Heart right ventricle (tissue), 16 donors: ENCODE results near the gene TIAL1. TPM values are rescaled to one million over a fixed set of nuclear protein-coding genes. Genes with fewer than 3 reads are reported as not detected.
A peak's percentile ranks its signal among the peaks of the same experiment; 100 is the strongest.

Experiments
- ATAC-seq, 8 donors: fragments of 200-7000 bp; cut with Tn5 transposase; one replicate each; pipeline ENCODE4 v1.9.1; 2020; ENCODE audit warnings: mild to moderate bottlenecking in 8 of 8, moderate library complexity in 8 of 8, moderate number of reproducible peaks in 1 of 8
- DNase-seq, 2 donors: peaks; one replicate each; pipeline ENCODE4 v3.0.0-alpha.2; 2020
- H3K27ac ChIP-seq, 10 donors: fragments of 200-600 bp; sonication (generic) in 2 of 10; one replicate each; pipeline versions ENCODE4 v1.5.0 to v1.8.0; 2020 to 2022; ENCODE audit warnings: mild to moderate bottlenecking in 3 of 10
- H3K27me3 ChIP-seq, 7 donors: fragments of 200-600 bp; one replicate each; pipeline ENCODE4 v1.8.0; 2021 to 2022; ENCODE audit warnings: mild to moderate bottlenecking in 2 of 7
- H3K36me3 ChIP-seq, 9 donors: fragments of 200-600 bp; sonication (generic) in 1 of 9; one replicate each; pipeline versions ENCODE4 v1.5.0 to v1.8.0; 2020 to 2022; ENCODE audit warnings: mild to moderate bottlenecking in 2 of 9
- H3K4me1 ChIP-seq, 9 donors: fragments of 200-600 bp; sonication (generic) in 1 of 9; one replicate each; pipeline versions ENCODE4 v1.5.0 to v1.8.0; 2020 to 2022; ENCODE audit warnings: mild to moderate bottlenecking in 4 of 9
- H3K4me3 ChIP-seq, 10 donors: fragments of 200-600 bp; sonication (generic) in 2 of 10; one replicate each; pipeline versions ENCODE4 v1.5.0 to v1.8.0; 2020 to 2022; ENCODE audit warnings: mild to moderate bottlenecking in 7 of 10, moderate library complexity in 2 of 10
- H3K9me3 ChIP-seq, 11 donors: fragments of 200-600 bp in 10 of 11; sonication (generic) in 2 of 11; one replicate each; pipeline versions ENCODE4 v1.5.0 to v1.8.0; 2013 to 2022; ENCODE audit warnings: mild to moderate bottlenecking in 2 of 11, control low read depth in 1 of 11, moderate library complexity in 1 of 11
- CTCF ChIP-seq, 9 donors: fragments of 200-600 bp; sonication (generic) in 2 of 9; IDR thresholded peaks; one replicate each; pipeline versions ENCODE4 v1.5.0 to v1.8.0; 2021 to 2022; ENCODE audit warnings: antibody characterized with exemption in 9 of 9, mild to moderate bottlenecking in 5 of 9, moderate library complexity in 1 of 9
- WGBS, 2 donors: extraction: QIAGEN DNeasy Blood & Tissue Kit; methylation state at CpG; one replicate each; pipeline ENCODE4 v1.1.7; 2013; ENCODE audit warnings: inconsistent platforms in 1 of 2; 5-methylcytosine and 5-hydroxymethylcytosine counted together
- intact Hi-C, 10 donors: fragments of 100-400 bp; cut with DNase I; formaldehyde crosslinking; loops; one replicate each; pipeline versions ENCODE4 v1.11.1 to v1.14.2; 2022
- polyA plus RNA-seq, 2 donors: library from polyadenylated mRNA; stranded (reverse); fragments of 200-250 nt; gene quantifications; one replicate each; pipeline ENCODE4 v1.2.3, GENCODE V29; 2013
- total RNA-seq, 10 donors: library from RNA; stranded (reverse); fragmentation: NEBNext Ultra II Directional in 3 of 10; extraction: Animal tissue kit (Norgen Biotek cat#: 25700) in 3 of 10; gene quantifications; one replicate each; pipeline versions ENCODE4 v1.2.1 to v1.2.4, GENCODE V29; 2021 to 2023
- donor health status: Arrhythmogenic right ventricular cardiomyopathy.
- donor health status: ischemic (EF 13 %, LVEDD 7.1; RV severe dilation, severe dysfunction).
- donor health status: healthy with polysubstance abuse.
- donor health status: DM: no; HTN: yes; CAD: no.
- donor health status: DM: no; HTN: no; CAD: no.
- donor health status: ischemic (EF 25% LVEDD 6.9; RV normal size, moderate dysfunction).
- donor health status: ischemic (EF 25% LVEDD 5.7; RV mildly dilated, moderate dysfunction).
- donor health status: healthy.
- donor health status: DM: yes; HTN: yes; CAD: no.
- donor health status: Ischemic cardiomyopathy.
- donor health status: ischemic (EF 35%, LVEDD 5.7; RV mildly dilated, moderate dysfunction).
- donor health status: nonischemic (EF 11% LVEDD 7.7; RV severe dilation, severe dysfunction).
- donor health status: DM: yes; HTN: yes; CAD: no.
- donor health status: PGD.
- donor health status: ischemic (EF 29% LVEDD 5.4; RV normal size, mild dysfunction).
- donor health status: nonischemic (EF 23%, LVEDD 6.1; RV moderate dilation, normal function).

The TIAL1 gene
- total and polyA plus RNA-seq, 12 donors, result 35.9 to 94.6 (median 69.9) TPM

GRCh38 chr10:119638982-119639381 lies 42.2 kb upstream of the TIAL1 start:
- H3K27me3 ChIP-seq, result no peaks in the 10 kb centered on the region
- H3K27ac ChIP-seq, result no peak overlapping the region
- no peak overlapping the region for H3K4me3 ChIP-seq
- TF ChIP-seq CTCF (IDR thresholded peaks at IDR 0.05), result no peak
- 67 to 74% methylated on average over 7 of the region's 7 CpGs for WGBS, 2 donors
- no peak for DNase-seq
- intact Hi-C loops, result no loop called here
- peaks cover 0 to 5% (median 0%) of the 10 kb centered on the region in 11 donors for H3K9me3 ChIP-seq
- no peak for ATAC-seq
- H3K4me1 ChIP-seq, result no peaks in the 10 kb centered on the region
- no peaks in the 10 kb centered on the region for H3K36me3 ChIP-seq

GRCh38 chr10:119637631-119638030 lies 40.9 kb upstream of the TIAL1 start:
- intact Hi-C loops, result no loop called here
- H3K4me3 ChIP-seq, result no peak overlapping the region

DNA sequence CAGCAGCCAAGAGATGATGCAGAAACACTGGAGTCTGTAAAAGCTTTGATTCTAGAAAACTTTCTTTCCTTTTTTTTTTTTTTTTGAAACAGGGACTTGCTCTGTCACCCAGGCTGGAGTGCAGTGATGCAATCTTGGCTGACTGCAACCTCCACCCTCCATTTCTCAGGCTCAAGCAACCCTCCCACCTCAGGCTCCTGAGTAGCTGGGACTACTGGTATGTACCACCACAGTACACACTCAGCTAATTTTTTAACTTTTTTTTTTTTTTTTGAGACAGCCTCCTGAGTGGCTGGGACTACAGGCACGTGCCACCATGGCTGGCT lies 37.4 kb upstream of the TIAL1 start:
- intact Hi-C loops, result no loop called here
- 62 to 74% methylated on average over 1 of the region's 1 CpG for WGBS, 2 donors
- Histone ChIP-seq H3K4me3 (no peak overlapping the region), H3K27ac (no peak overlapping the region), H3K36me3 (no peaks in the 10 kb centered on the region), H3K9me3 (no peaks in the 10 kb centered on the region), H3K27me3 (peaks cover 0 to 4% (median 0%) of the 10 kb centered on the region in 7 donors), H3K4me1 (no peaks in the 10 kb centered on the region)
- DNase-seq (no peak), ATAC-seq (peak in 2 of 8 donors; percentile 34 to 77)
- no peak for TF ChIP-seq CTCF (IDR thresholded peaks at IDR 0.05)

More at GRCh38 chr10:119637631-119638030, 40.9 kb upstream of the TIAL1 start:
- 70 to 74% methylated on average over 4 of the region's 4 CpGs for WGBS, 2 donors
- ATAC-seq, result no peak
- no peak overlapping the region for H3K27ac ChIP-seq
- no peak for DNase-seq
- H3K36me3 ChIP-seq, result no peaks in the 10 kb centered on the region
- no peak for TF ChIP-seq CTCF (IDR thresholded peaks at IDR 0.05)
- H3K27me3 ChIP-seq, result no peaks in the 10 kb centered on the region
- no peaks in the 10 kb centered on the region for H3K4me1 ChIP-seq
- no peaks in the 10 kb centered on the region for H3K9me3 ChIP-seq

DNA sequence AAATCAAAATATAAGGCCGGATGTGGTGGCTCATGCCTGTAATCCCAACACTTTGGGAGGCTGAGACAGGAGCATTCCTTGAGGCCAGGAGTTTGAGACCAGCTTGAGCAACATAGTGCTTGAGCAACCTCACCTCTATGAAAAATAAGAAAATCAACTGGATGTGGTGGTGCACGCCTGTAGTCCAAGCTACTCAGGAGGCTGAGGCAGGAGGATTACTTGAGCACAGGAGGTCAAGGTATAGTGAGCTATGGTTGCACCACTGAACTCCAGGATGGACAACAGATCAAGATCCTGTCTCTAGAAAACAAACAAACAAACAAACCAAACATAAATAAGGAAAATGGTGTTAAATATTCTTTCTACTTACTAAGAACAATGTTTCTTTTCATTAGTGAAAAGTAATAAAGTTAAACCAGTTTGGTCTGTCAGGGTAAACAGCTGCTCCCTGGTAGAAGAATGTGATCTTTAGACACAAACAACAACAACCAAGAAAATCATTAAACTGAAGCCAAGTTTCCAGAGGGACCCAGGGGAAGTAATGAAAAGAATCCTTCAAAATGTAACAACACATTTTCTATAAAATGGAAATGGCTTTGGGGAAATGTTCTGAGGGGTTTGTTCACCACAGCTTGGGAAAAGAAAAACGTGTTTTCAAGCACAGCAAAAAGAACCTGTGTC lies 36.9 kb upstream of the TIAL1 start:
- Histone ChIP-seq H3K4me1 (no peaks in the 10 kb centered on the region), H3K36me3 (no peaks in the 10 kb centered on the region), H3K4me3 (no peak overlapping the region), H3K27me3 (peaks cover 0 to 4% (median 0%) of the 10 kb centered on the region in 7 donors), H3K27ac (no peak overlapping the region), H3K9me3 (no peaks in the 10 kb centered on the region)
- TF ChIP-seq CTCF (IDR thresholded peaks at IDR 0.05), result no peak
- ATAC-seq (no peak), DNase-seq (no peak)
- WGBS, 2 donors, result 80 to 83% methylated on average over 3 of the region's 3 CpGs
- intact Hi-C loops, result no loop called here
